ENCODE measurements around the gene MUC16. TPM values are rescaled to one million over a fixed set of nuclear protein-coding genes. Genes with fewer than 3 reads are reported as not detected.
"Not testable (repeated sequence)": the region's sequence is repeated elsewhere in the genome, so short reads cannot be mapped to it uniquely, and the experiment has no call there.

The MUC16 gene
- not detected for polyA plus RNA-seq (ENCODE audit: low read depth in 6 of 6)

DNA sequence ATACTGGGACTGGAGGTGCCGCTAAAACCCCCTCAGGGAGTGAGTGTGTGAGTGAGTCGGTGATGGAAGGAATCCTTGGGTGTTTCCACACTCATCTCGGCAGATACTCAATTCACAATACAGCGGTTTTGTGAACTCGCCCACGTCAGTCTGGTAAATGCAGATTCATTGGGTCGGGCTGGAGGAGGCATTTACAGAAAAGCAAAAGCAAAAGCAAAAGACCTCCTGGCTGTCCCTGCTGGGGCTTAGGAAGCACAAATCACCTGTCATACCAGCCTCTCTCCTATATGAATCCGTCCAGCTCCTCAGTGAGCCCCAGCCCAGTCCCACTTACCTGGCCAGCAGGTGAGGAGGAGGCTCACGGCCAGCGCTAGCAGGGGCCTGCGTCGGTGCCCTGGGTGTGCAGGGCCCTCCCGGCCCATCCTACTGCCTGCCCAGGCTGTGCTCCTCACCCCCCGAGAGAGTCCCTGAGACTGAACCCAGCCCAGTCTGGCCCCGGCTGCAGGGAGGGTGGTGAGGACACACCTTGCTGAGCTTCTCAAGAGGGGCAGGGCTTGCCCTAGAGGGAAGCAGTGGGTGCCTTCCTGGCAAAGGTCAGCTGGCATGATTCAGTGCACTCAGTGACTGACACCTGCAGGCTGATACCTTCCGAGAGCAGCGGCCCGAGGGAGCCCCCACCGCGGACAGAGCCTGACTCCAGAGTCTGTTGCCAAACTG is at the start of gene MUC16:
Gene MUC16 (minus strand): TSS at position 475 of the 717 bp plus-strand sequence.
- H3K9me3 Mint-ChIP-seq: peaks cover 3 to 15% (median 6%) of the 10 kb centered on the region in 7 donors
- H3K27me3 Mint-ChIP-seq: peaks cover 3 to 23% (median 7%) of the 10 kb centered on the region in 3 donors
- H3K27ac Mint-ChIP-seq: no peak within 1 kb of the TSS
- peaks cover 0 to 3% (median 0%) of the 10 kb centered on the region in 3 donors for H3K4me1 Mint-ChIP-seq
- no peak for DNase-seq
- no peak for ATAC-seq (ENCODE audit: low read depth in 2 of 2)
- no peaks in the 10 kb centered on the region for H3K36me3 Mint-ChIP-seq
- H3K4me3 Mint-ChIP-seq: peak within 1 kb of the TSS in 1 of 8 donors; percentile 42

- Mint-ChIP-seq H3K27me3 (peaks cover 4 to 7% (median 5%) of the 10 kb centered on the region in 3 donors), H3K9me3 (peaks cover 0 to 8% (median 0%) of the 10 kb centered on the region in 7 donors), H3K4me1 (no peaks in the 10 kb centered on the region), H3K4me3 (no peak overlapping the region), H3K36me3 (peaks cover 0 to 7% of the 10 kb centered on the region in 2 donors), H3K27ac (no peak overlapping the region)
- ATAC-seq (ENCODE audit: low read depth in 2 of 2) (no peak), DNase-seq (no peak)
Measured at GRCh38 chr19:9058905-9059667, 48.9 kb upstream of the MUC16 start.

GRCh38 chr19:9057505-9058258 is 47.5 kb upstream of the MUC16 start:
- Mint-ChIP-seq H3K4me3 (no peak overlapping the region), H3K27me3 (peaks cover 4 to 7% (median 5%) of the 10 kb centered on the region in 3 donors), H3K27ac (no peak overlapping the region), H3K9me3 (peaks cover 0 to 10% (median 4%) of the 10 kb centered on the region in 7 donors), H3K4me1 (no peaks in the 10 kb centered on the region), H3K36me3 (peaks cover 0 to 7% of the 10 kb centered on the region in 2 donors)
- ATAC-seq (ENCODE audit: low read depth in 2 of 2): no peak
- no peak for DNase-seq

GRCh38 chr19:9056131-9056530 is 45.9 kb upstream of the MUC16 start:
- not testable (repeated sequence) for H3K27ac Mint-ChIP-seq; H3K9me3 Mint-ChIP-seq; ATAC-seq (ENCODE audit: low read depth in 2 of 2); H3K36me3 Mint-ChIP-seq; H3K27me3 Mint-ChIP-seq; H3K4me3 Mint-ChIP-seq; DNase-seq; H3K4me1 Mint-ChIP-seq

- Mint-ChIP-seq H3K27me3 (peaks cover 4 to 7% (median 5%) of the 10 kb centered on the region in 3 donors), H3K4me3 (peak overlapping the region in 1 of 8 donors; percentile 72), H3K9me3 (peaks cover 0 to 10% (median 4%) of the 10 kb centered on the region in 7 donors), H3K36me3 (peaks cover 0 to 7% of the 10 kb centered on the region in 2 donors), H3K4me1 (no peaks in the 10 kb centered on the region), H3K27ac (peak overlapping the region in 1 of 6 donors; percentile 84)
- DNase-seq: no peak
- ATAC-seq (ENCODE audit: low read depth in 2 of 2): no peak
Measured at GRCh38 chr19:9054765-9055164, 44.6 kb upstream of the MUC16 start.

DNA sequence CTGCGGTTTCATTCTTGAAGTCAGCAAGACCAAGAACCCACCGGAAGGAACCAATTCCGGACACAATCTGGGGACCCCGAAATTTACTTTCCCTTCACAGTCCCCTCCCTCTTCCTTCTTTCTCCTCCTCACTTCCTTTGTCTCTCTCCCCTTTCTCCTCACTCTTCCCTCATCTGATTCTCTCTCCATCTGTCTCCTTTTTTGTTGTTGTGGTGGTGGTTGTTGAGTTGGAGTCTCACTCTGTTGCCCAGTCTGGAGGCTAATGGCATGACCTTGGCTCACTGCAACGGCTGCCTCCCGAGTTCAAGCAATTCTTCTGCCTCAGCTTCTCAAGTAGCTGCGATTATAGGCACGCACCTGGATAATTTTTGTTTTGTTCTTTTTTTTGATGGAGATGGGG is 44.0 kb upstream of the MUC16 start:
- ATAC-seq (ENCODE audit: low read depth in 2 of 2) (no peak), DNase-seq (no peak)
- Mint-ChIP-seq H3K4me1 (no peaks in the 10 kb centered on the region), H3K36me3 (peaks cover 0 to 7% of the 10 kb centered on the region in 2 donors), H3K27ac (no peak overlapping the region), H3K9me3 (peaks cover 0 to 10% (median 4%) of the 10 kb centered on the region in 7 donors), H3K4me3 (no peak overlapping the region), H3K27me3 (peaks cover 4 to 7% (median 5%) of the 10 kb centered on the region in 3 donors)

GRCh38 chr19:9053674-9054073 is 43.5 kb upstream of the MUC16 start:
- not testable (repeated sequence) for H3K4me1 Mint-ChIP-seq; H3K27me3 Mint-ChIP-seq; DNase-seq; H3K9me3 Mint-ChIP-seq; ATAC-seq (ENCODE audit: low read depth in 2 of 2); H3K4me3 Mint-ChIP-seq; H3K36me3 Mint-ChIP-seq; H3K27ac Mint-ChIP-seq

GRCh38 chr19:9052894-9053293 is 42.7 kb upstream of the MUC16 start:
- H3K4me1 Mint-ChIP-seq: no peaks in the 10 kb centered on the region
- no peak overlapping the region for H3K27ac Mint-ChIP-seq
- ATAC-seq (ENCODE audit: low read depth in 2 of 2) (no peak), DNase-seq (no peak)
- H3K36me3 Mint-ChIP-seq: peaks cover 0 to 4% of the 10 kb centered on the region in 2 donors
- no peak overlapping the region for H3K4me3 Mint-ChIP-seq
- peaks cover 0 to 8% (median 3%) of the 10 kb centered on the region in 7 donors for H3K9me3 Mint-ChIP-seq
- H3K27me3 Mint-ChIP-seq: peaks cover 3 to 4% (median 3%) of the 10 kb centered on the region in 3 donors

- Mint-ChIP-seq H3K27ac (no peak overlapping the region), H3K4me1 (no peaks in the 10 kb centered on the region), H3K27me3 (peaks cover 9 to 19% (median 14%) of the 10 kb centered on the region in 3 donors), H3K9me3 (peaks cover 0 to 5% (median 1%) of the 10 kb centered on the region in 7 donors), H3K4me3 (no peak overlapping the region), H3K36me3 (no peaks in the 10 kb centered on the region)
- DNase-seq (no peak), ATAC-seq (ENCODE audit: low read depth in 2 of 2) (no peak)
Measured at GRCh38 chr19:9046694-9047093, 36.5 kb upstream of the MUC16 start.

DNA sequence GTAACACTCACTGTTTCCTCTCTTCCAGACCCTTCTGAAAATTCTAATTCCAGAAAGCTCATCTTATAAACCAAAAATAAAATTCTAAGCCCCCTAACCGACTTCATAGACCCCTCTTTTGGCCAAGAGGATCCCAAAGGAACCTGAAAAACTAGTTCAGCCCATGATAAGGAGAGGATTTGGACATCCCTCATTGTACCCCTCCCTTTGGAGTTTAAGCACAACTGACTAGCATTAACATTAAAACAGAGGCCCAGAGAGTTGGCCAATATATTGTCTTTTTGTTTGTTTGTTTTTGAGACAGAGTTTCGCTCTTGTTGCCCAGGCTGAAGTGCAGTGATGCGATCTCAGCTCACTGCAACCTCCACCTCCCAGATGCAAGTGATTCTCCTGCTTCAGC is 34.2 kb upstream of the MUC16 start:
- Mint-ChIP-seq H3K9me3 (peaks cover 0 to 5% (median 1%) of the 10 kb centered on the region in 7 donors), H3K27ac (no peak overlapping the region), H3K4me3 (no peak overlapping the region), H3K4me1 (no peaks in the 10 kb centered on the region), H3K27me3 (peaks cover 9 to 19% (median 14%) of the 10 kb centered on the region in 3 donors), H3K36me3 (no peaks in the 10 kb centered on the region)
- no peak for DNase-seq
- no peak for ATAC-seq (ENCODE audit: low read depth in 2 of 2)

DNA sequence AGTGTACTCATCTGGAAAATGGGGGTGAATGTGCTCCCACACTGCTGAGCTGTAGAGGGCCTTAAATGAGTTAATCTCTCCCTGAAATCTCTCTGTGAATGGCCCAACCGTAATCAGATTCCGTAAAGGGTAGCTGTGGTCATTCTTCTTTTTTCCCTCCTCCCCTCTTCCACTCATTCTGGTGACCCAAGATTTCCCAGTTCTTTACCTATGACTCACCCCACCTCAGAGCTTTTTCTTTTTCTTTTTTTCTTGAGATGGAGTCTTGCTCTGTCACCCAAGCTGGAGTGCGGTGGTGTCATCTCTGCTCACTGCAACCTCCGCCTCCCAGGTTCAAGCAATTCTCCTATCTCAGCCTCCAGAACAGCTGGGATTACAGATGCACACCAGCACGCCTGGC is 33.3 kb upstream of the MUC16 start:
- DNase-seq (no peak), ATAC-seq (ENCODE audit: low read depth in 2 of 2) (no peak)
- Mint-ChIP-seq H3K27me3 (peaks cover 9 to 19% (median 14%) of the 10 kb centered on the region in 3 donors), H3K4me1 (no peaks in the 10 kb centered on the region), H3K9me3 (peaks cover 0 to 5% (median 1%) of the 10 kb centered on the region in 7 donors), H3K36me3 (no peaks in the 10 kb centered on the region), H3K4me3 (no peak overlapping the region), H3K27ac (no peak overlapping the region)

GRCh38 chr19:9041023-9041422 is 30.8 kb upstream of the MUC16 start:
- no peak for DNase-seq
- Mint-ChIP-seq H3K36me3 (no peaks in the 10 kb centered on the region), H3K9me3 (peaks cover 0 to 5% (median 0%) of the 10 kb centered on the region in 7 donors), H3K27ac (no peak overlapping the region), H3K4me3 (no peak overlapping the region), H3K4me1 (no peaks in the 10 kb centered on the region), H3K27me3 (peaks cover 3 to 18% (median 13%) of the 10 kb centered on the region in 3 donors)
- ATAC-seq (ENCODE audit: low read depth in 2 of 2): no peak

DNA sequence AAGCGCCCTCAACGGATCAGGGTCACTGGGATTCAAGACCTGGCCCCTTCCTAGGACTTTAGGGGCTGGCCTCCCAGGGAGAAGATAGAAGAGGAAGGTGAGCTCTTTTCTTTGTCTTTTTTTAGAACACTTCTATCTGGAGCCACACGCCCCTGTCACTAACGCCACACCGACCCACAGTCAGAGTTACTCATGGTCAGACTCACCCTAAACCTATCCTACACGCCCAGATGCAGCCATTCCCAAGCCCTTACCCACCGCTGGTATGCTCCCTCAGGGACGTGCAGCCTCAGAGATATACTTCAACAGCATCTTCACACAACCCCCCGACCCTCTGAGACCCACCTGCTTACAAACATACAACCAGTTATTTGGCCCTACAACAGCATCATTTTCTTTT is 29.9 kb upstream of the MUC16 start:
- no peaks in the 10 kb centered on the region for H3K36me3 Mint-ChIP-seq
- H3K4me3 Mint-ChIP-seq: no peak overlapping the region
- no peak for DNase-seq
- peak overlapping the region in 1 of 6 donors; percentile 70 for H3K27ac Mint-ChIP-seq
- H3K9me3 Mint-ChIP-seq: peaks cover 0 to 5% (median 0%) of the 10 kb centered on the region in 7 donors
- H3K4me1 Mint-ChIP-seq: no peaks in the 10 kb centered on the region
- H3K27me3 Mint-ChIP-seq: peaks cover 0 to 18% (median 10%) of the 10 kb centered on the region in 3 donors
- no peak for ATAC-seq (ENCODE audit: low read depth in 2 of 2)

Data from naive B cell (primary cell).